ENCODE measurements around the gene ASTN2.
A peak's percentile ranks its signal among the peaks of the same experiment; 100 is the strongest.

Gene ASTN2

DNA sequence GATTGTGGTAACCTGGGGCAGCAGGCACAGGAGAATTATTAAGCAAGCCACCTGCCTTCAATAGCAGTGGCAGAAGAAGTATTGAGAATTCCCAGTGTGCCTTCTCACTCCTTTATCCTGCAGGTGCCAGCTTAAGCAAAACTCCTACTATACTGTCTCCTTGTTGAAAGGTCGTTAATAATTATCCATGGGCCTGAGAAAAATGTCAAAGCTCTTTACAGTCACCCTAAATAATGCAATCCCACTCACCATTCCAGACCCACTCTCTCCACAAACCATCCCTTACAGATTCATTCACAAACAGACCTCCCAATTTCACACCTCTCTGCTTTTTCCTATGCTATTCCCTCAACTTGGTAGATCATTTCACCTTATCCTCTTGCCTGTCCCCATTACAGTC lies 889.2 kb downstream of the ASTN2 start:
- DNase-seq (ENCODE audit: low read depth in 2 of 2): no peak

GRCh38 chr9:116524778-116525470 lies 889.9 kb downstream of the ASTN2 start:
- no peak for DNase-seq (ENCODE audit: low read depth in 2 of 2)

DNA sequence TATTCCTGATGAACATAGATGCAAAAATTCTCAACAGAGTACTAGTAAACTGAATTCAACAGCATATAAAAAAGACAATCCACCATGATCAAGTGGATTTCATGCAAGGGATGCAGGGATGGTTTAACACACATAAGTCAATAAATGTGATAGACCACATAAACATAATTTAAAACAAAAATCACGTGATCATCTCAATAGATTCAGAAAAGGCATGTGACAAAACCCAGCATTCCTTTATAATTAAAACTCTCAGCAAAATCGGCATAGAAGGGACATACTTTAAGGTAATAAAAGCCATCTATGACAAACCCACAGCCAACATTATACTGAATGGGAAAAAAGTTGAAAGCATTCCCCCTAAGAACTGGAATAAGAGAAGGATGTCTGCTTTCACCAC lies 894.6 kb downstream of the ASTN2 start:
- no peak for DNase-seq (ENCODE audit: low read depth in 2 of 2)

DNA sequence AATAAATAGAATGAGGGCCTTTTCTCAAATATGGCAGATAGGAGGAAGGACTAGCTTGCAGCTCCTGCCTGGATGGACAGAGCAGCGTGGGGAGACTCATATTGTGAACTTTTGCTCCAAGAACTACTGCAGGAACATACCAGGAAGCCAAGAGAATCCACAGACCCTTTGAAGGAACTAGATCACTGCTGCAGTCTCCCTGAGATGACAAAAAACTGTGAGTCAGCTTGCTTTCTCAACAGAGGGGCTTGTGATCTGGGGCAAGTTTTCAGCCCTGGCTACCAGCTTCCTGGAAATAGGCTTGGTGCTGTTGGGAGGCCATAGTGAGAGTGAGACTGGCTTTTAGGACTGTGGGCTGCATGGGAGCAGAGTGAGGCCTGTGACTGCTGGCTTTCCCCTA lies 898.4 kb downstream of the ASTN2 start:
- no peak for DNase-seq (ENCODE audit: low read depth in 2 of 2)

- no peak for DNase-seq (ENCODE audit: low read depth in 2 of 2)
Observed at GRCh38 chr9:116515541-116515940, 899.3 kb downstream of the ASTN2 start.

GRCh38 chr9:116506685-116507084 lies 908.2 kb downstream of the ASTN2 start:
- no peak for DNase-seq (ENCODE audit: low read depth in 2 of 2)

DNA sequence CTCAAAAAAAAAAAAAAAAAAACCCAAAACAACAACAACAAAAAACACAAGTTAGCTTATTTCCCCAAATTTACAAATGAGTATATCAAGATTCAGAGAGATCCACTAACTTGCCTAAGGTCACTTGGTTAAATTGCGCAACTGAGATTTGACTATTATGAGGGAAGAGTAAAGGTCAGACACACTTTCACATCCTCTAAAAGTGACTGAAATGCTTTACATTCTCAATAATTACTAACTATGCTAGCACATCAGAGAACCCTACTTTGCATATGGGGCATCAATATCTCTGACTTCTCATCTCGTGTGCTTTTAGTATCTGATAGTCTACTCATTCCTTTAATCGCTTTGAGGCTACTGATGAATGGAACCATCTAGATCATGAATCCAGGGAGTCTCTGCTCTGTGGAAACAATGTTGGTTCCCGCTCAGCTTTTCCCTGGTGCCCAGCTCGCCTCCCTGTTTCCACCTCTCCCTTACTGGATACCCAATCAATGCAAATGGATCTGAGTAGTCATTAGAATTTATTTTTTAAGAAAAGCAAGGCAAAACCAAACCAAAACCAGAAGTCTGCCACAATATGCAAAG lies 909.9 kb downstream of the ASTN2 start:
- no peak for DNase-seq (ENCODE audit: low read depth in 2 of 2)

- DNase-seq (ENCODE audit: low read depth in 2 of 2): no peak
Observed at GRCh38 chr9:116504081-116504480, 910.8 kb downstream of the ASTN2 start.

GRCh38 chr9:116502746-116503145 lies 912.1 kb downstream of the ASTN2 start:
- DNase-seq (ENCODE audit: low read depth in 2 of 2): no peak

GRCh38 chr9:116501871-116502270 lies 913.0 kb downstream of the ASTN2 start:
- no peak for DNase-seq (ENCODE audit: low read depth in 2 of 2)

- no peak for DNase-seq (ENCODE audit: low read depth in 2 of 2)
Observed at GRCh38 chr9:116499986-116500871, 914.6 kb downstream of the ASTN2 start.

DNA sequence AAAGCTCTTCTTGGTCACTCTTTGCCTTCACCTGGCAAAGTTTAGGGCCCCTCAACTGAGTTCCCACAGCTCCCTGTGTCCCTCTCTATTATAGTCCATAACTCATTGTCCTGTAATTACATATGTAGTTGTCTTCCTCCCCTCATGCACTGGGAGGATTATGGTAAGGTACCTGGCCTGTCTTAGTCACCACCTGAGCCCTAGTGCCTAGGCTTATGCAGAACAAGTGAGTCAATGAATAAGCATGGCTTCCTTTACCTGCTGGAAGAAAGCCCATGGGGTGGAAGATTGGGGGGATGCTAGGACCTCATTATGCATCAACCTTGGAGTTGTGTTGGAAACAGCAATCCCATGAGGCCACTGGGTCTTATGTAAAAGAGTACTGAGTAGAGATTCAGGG lies 915.4 kb downstream of the ASTN2 start:
- DNase-seq (ENCODE audit: low read depth in 2 of 2): no peak

DNA sequence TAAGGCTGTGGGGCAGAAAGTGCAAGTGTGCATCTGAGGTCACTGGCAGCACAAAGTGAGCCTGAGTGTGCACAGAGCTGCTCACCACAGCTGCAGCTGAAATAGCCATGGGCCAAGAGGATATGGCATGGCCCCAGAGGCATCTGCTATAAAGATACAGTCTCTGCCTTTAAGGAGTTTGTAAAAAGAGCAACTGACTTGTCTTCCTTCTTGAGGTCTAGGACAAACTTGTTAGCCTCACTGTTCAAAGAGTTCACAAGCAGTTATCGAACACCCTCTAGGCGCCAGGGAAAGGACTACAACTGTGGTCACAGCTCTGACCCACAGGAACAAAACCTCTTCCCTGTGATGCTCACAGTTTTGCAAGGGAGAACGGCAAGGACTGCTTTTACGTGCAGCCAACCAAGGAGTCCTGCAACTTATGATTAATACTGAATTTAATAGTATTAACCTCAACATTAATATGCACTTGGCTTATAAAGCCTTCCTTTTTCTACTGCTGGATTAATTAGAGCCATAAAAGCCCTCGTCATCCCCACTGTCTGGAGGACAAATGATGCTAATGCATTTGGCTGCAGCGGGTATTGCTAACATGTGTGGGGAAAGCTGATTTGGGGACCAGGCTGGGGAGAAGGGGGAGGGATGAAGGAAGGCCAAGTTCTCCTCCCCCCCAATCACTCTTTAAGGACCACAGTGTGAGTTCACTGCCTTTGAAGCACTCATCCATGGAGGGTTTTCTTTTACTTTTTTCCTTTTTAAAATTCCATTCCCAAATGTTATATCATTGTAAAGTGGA lies 917.6 kb downstream of the ASTN2 start:
- DNase-seq (ENCODE audit: low read depth in 2 of 2): no peak

GRCh38 chr9:116496167-116496566 lies 918.7 kb downstream of the ASTN2 start:
- DNase-seq (ENCODE audit: low read depth in 2 of 2): no peak

GRCh38 chr9:116495725-116496124 lies 919.1 kb downstream of the ASTN2 start:
- no peak for DNase-seq (ENCODE audit: low read depth in 2 of 2)

- peak in 1 of 2 donors; percentile 2 for DNase-seq (ENCODE audit: low read depth in 2 of 2)
Observed at GRCh38 chr9:116494815-116495634, 919.8 kb downstream of the ASTN2 start.

- no peak for DNase-seq (ENCODE audit: low read depth in 2 of 2)
Observed at GRCh38 chr9:116493183-116493860, 921.5 kb downstream of the ASTN2 start.

DNA sequence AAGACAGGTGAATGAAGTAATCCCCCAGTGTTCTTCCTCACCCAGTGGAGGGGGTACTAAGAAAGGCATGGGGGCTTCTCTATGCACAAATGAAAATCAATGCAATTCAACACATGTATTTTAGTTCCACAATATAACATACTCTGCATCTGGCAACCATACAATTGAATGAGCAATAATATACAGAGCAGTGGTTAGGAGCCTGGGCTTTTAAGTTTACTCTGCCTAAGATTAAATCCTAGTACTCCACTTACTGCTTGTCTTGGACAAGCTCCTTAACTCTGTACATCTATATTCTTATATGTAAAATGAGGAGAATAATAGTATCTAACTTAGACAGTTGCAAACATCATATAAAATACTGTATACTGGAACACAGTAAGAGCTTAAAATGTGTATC lies 923.2 kb downstream of the ASTN2 start:
- no peak for DNase-seq (ENCODE audit: low read depth in 2 of 2)

DNA sequence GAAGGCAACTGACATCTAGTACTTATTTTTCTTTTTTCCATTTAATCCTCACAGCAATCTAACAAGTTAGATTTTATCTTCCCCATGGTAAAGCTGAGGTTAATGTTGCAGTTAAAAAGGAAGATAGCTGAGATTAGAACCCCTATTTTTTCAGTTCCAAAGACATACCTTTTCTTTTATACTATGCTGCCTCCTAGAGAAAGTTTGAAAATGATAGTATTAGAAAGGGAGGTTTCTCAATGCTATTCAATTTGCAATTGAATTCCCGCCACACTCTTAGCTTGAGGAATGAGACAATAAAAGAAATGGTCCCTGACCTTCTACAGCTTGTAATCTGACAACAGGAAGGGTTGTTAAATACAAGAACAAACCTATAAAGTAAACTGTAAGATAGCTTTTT lies 923.6 kb downstream of the ASTN2 start:
- no peak for DNase-seq (ENCODE audit: low read depth in 2 of 2)

DNA sequence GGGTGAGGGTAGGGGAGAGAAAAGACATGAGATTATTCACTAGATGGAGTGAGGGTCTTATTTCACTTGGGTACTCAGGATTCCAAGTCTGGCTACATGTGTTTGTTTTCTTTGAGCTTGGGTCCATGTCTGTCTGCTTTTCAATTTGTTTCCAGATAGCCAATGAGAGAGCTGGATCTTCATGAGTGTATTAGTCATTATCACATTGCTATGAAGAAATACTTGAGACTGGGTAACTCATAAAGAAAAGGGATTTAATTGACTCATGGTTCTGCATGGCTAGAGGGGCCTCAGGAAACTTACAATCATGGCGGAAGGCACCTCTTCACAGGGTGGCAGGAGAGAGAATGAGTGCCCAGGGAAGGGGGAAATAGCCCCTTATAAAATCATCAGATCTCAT lies 924.5 kb downstream of the ASTN2 start:
- no peak for DNase-seq (ENCODE audit: low read depth in 2 of 2)

DNA sequence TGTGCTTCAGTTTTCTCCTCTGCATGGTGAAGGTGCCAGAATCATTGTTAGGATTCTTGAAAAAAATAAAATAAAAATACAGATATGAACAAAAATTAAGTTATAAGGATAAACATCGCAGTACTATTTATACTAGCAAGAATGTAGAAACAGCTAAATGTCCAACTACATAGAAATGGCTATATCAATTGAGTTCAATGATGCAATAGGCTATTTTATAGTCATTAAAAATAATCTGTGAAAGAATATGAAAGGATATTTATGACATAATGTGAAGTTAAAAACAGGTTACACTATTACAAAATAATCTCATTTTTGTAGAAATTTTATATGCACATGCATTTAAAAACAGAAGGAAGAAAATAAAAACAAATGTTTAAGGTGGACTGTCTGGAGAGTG lies 926.5 kb downstream of the ASTN2 start:
- DNase-seq (ENCODE audit: low read depth in 2 of 2): no peak
